Motor neuron (in vitro differentiated cells): ENCODE results near the gene CROCC2. TPM values are rescaled to one million over a fixed set of nuclear protein-coding genes. Genes with fewer than 3 reads are reported as not detected.

Experiments
- ATAC-seq, 8 experiments: fragments of 200-7000 bp; cut with Tn5 transposase; replicated peaks in 6 of 8; 2 replicates each; pipeline ENCODE4 v1.8.0; 2021; ENCODE audit warnings: mild to moderate bottlenecking in 8 of 8, moderate library complexity in 8 of 8
- H3K27ac ChIP-seq, 2 donors: fragments of 250-450 bp; sonication (Bioruptor Pico); 2 replicates each; pipeline ENCODE4 v1.9.0; 2021; ENCODE audit warnings: antibody characterized with exemption in 2 of 2, mild to moderate bottlenecking in 2 of 2, moderate library complexity in 1 of 2
- H3K4me1 ChIP-seq, 2 donors: fragments of 250-450 bp; sonication (Bioruptor Pico); replicated peaks in 1 of 2; 2 replicates each; pipeline ENCODE4 v1.6.1; 2021; ENCODE audit warnings: antibody characterized with exemption in 2 of 2, mild to moderate bottlenecking in 2 of 2, moderate library complexity in 1 of 2
- H3K4me3 ChIP-seq, 5 donors: fragments of 250-450 bp; sonication (Bioruptor Pico); 2 replicates each; pipeline ENCODE4 v1.9.0; 2021; ENCODE audit warnings: antibody characterized with exemption in 5 of 5, mild to moderate bottlenecking in 5 of 5, moderate library complexity in 4 of 5
- WGBS, 10 experiments: fragments of 450-650 bp; shearing (Covaris generic); methylation state at CpG; one replicate each; pipeline ENCODE4 v1.0.0; 2022; 5-methylcytosine and 5-hydroxymethylcytosine counted together
- in situ Hi-C, 9 experiments: fragments of 400-800 bp; cut with MboI; loops; one replicate each; pipeline ENCODE4 v1.15.0; 2021; ENCODE audit warnings: low sequenced_read_pairs in 9 of 9, low pct_unique_long_range_greater_than_20kb in 2 of 9; ENCODE audit not compliant: unreplicated experiment in 9 of 9
- total RNA-seq, 8 experiments: library from RNA; unstranded; fragments of 300-600 nt; gene quantifications; 2 replicates each; pipeline versions ENCODE4 v1.2.3 to v1.2.4, GENCODE V29; 2022

The CROCC2 gene
- total RNA-seq, 8 experiments from 2014 or later: 0.29 to 3.4 (median 0.64) TPM; not detected in 2

- in situ Hi-C loops: no loop called here
- H3K4me3 ChIP-seq: no peak overlapping the region
- no peak for ATAC-seq
- 50 to 100% methylated on average over 1 of the region's 7 CpGs; no CpG with 5 or more reads in 8 of the 10 experiments for WGBS, 10 experiments
- H3K4me1 ChIP-seq: peaks cover 6 to 11% of the 10 kb centered on the region in 2 donors
- no peak overlapping the region for H3K27ac ChIP-seq
Observed at GRCh38 chr2:241033994-241034393, 127.9 kb downstream of the CROCC2 start.

- Histone ChIP-seq H3K4me1 (peaks cover 6 to 11% of the 10 kb centered on the region in 2 donors), H3K4me3 (no peak overlapping the region), H3K27ac (no peak overlapping the region)
- ATAC-seq: no peak
- in situ Hi-C loops: no loop called here
- WGBS, 10 experiments: 100% methylated on average over 1 of the region's 22 CpGs; no CpG with 5 or more reads in 8 of the 10 experiments
Observed at GRCh38 chr2:241034490-241035141, 128.5 kb downstream of the CROCC2 start.

GRCh38 chr2:241035142-241035817 is 129.1 kb downstream of the CROCC2 start:
- peak in 5 of 8 experiments; percentile 12 to 77 (median 73) for ATAC-seq
- no peak overlapping the region for H3K4me3 ChIP-seq
- in situ Hi-C loops: no loop called here
- H3K4me1 ChIP-seq: peaks cover 6 to 11% of the 10 kb centered on the region in 2 donors
- H3K27ac ChIP-seq: no peak overlapping the region
- WGBS, 10 experiments: 47% methylated on average over 9 of the region's 31 CpGs; no CpG with 5 or more reads in 9 of the 10 experiments

- ATAC-seq: peak in 5 of 8 experiments; percentile 59 to 77 (median 73)
- in situ Hi-C loops: no loop called here
- peak overlapping the region in 3 of 5 donors; percentile 7 to 15 (median 9) for H3K4me3 ChIP-seq
- peaks cover 6 to 11% of the 10 kb centered on the region in 2 donors for H3K4me1 ChIP-seq
- no peak overlapping the region for H3K27ac ChIP-seq
- no CpG with 5 or more reads among the region's 39 CpGs for WGBS, 10 experiments
Observed at GRCh38 chr2:241035818-241036396, 129.8 kb downstream of the CROCC2 start.

GRCh38 chr2:241036397-241036963 is 130.3 kb downstream of the CROCC2 start:
- peak overlapping the region in 3 of 5 donors; percentile 7 to 15 (median 9) for H3K4me3 ChIP-seq
- H3K4me1 ChIP-seq: peaks cover 6 to 11% of the 10 kb centered on the region in 2 donors
- ATAC-seq: peak in 5 of 8 experiments; percentile 58 to 63 (median 59)
- H3K27ac ChIP-seq: no peak overlapping the region
- 6 to 10% methylated on average over 2 to 10 of the region's 36 CpGs; no CpG with 5 or more reads in 8 of the 10 experiments for WGBS, 10 experiments
- in situ Hi-C loops: no loop called here

GRCh38 chr2:241036964-241037421 is 130.9 kb downstream of the CROCC2 start:
- ATAC-seq: no peak
- WGBS, 10 experiments: 53 to 80% methylated on average over 1 to 4 of the region's 18 CpGs; no CpG with 5 or more reads in 8 of the 10 experiments
- H3K4me1 ChIP-seq: peaks cover 6 to 11% of the 10 kb centered on the region in 2 donors
- in situ Hi-C loops: no loop called here
- H3K4me3 ChIP-seq: peak overlapping the region in 3 of 5 donors; percentile 7 to 15 (median 9)
- no peak overlapping the region for H3K27ac ChIP-seq

GRCh38 chr2:241037498-241037897 is 131.4 kb downstream of the CROCC2 start:
- no peak overlapping the region for H3K27ac ChIP-seq
- H3K4me3 ChIP-seq: no peak overlapping the region
- in situ Hi-C loops: no loop called here
- no peak for ATAC-seq
- WGBS, 10 experiments: 65% methylated on average over 4 of the region's 9 CpGs; no CpG with 5 or more reads in 9 of the 10 experiments
- H3K4me1 ChIP-seq: peaks cover 6 to 11% of the 10 kb centered on the region in 2 donors

GRCh38 chr2:241038374-241039180 is 132.4 kb downstream of the CROCC2 start:
- in situ Hi-C loops: no loop called here
- WGBS, 10 experiments: 45 to 77% (median 68%) methylated on average over 2 to 4 of the region's 20 CpGs; no CpG with 5 or more reads in 6 of the 10 experiments
- peaks cover 6 to 11% of the 10 kb centered on the region in 2 donors for H3K4me1 ChIP-seq
- no peak overlapping the region for H3K4me3 ChIP-seq
- no peak overlapping the region for H3K27ac ChIP-seq
- no peak for ATAC-seq

- Histone ChIP-seq H3K4me3 (no peak overlapping the region), H3K4me1 (peaks cover 6 to 11% of the 10 kb centered on the region in 2 donors), H3K27ac (no peak overlapping the region)
- in situ Hi-C loops: no loop called here
- ATAC-seq: peak in 1 of 8 experiments; percentile 30
- WGBS, 10 experiments: 70 to 100% (median 80%) methylated on average over 1 to 2 of the region's 4 CpGs; no CpG with 5 or more reads in 7 of the 10 experiments
Observed at GRCh38 chr2:241039416-241039815, 133.3 kb downstream of the CROCC2 start.

GRCh38 chr2:241040081-241040803 is 134.1 kb downstream of the CROCC2 start:
- in situ Hi-C loops: no loop called here
- Histone ChIP-seq H3K4me3 (no peak overlapping the region), H3K27ac (no peak overlapping the region), H3K4me1 (peaks cover 6 to 11% of the 10 kb centered on the region in 2 donors)
- no peak for ATAC-seq
- WGBS, 10 experiments: 77 to 100% (median 100%) methylated on average over 1 to 6 of the region's 13 CpGs; no CpG with 5 or more reads in 5 of the 10 experiments

GRCh38 chr2:241041589-241042158 is 135.5 kb downstream of the CROCC2 start:
- Histone ChIP-seq H3K27ac (no peak overlapping the region), H3K4me3 (no peak overlapping the region), H3K4me1 (peaks cover under 1 to 4% of the 10 kb centered on the region in 2 donors)
- in situ Hi-C loops: no loop called here
- ATAC-seq: no peak
- 58 to 100% (median 75%) methylated on average over 3 to 4 of the region's 5 CpGs; no CpG with 5 or more reads in 2 of the 10 experiments for WGBS, 10 experiments
